DMS53 (cell line): ENCODE data around the gene SDHAF2.
"Not testable (repeated sequence)": the region's sequence is repeated elsewhere in the genome, so short reads cannot be mapped to it uniquely, and the experiment has no call there.

Experiments used
- DNase-seq: peaks from one replicate; lab custom pipeline; 2025; lab: John Stamatoyannopoulos, UW

SDHAF2 gene

GRCh38 chr11:61476371-61476770, 46.4 kb downstream of the SDHAF2 start:
- DNase-seq: no peak

GRCh38 chr11:61477126-61477525, 47.2 kb downstream of the SDHAF2 start:
- DNase-seq: no peak

GRCh38 chr11:61477727-61478148, 47.8 kb downstream of the SDHAF2 start:
- DNase-seq: peak; percentile 61

GRCh38 chr11:61479360-61480058, 49.6 kb downstream of the SDHAF2 start:
- DNase-seq: not testable (repeated sequence)

GRCh38 chr11:61480261-61480993, 50.5 kb downstream of the SDHAF2 start:
- DNase-seq: no peak

- peak; percentile 87 for DNase-seq
Observed at GRCh38 chr11:61480994-61481335, 51.0 kb downstream of the SDHAF2 start.

- DNase-seq: no peak
Observed at GRCh38 chr11:61481806-61482205, 51.9 kb downstream of the SDHAF2 start.

- peak; percentile 55 for DNase-seq
Observed at GRCh38 chr11:61482513-61482912, 52.6 kb downstream of the SDHAF2 start.

- no peak for DNase-seq
Observed at GRCh38 chr11:61484541-61484940, 54.6 kb downstream of the SDHAF2 start.

GRCh38 chr11:61485080-61485479, 55.2 kb downstream of the SDHAF2 start:
- no peak for DNase-seq

GRCh38 chr11:61486011-61486620, 56.2 kb downstream of the SDHAF2 start:
- no peak for DNase-seq

- DNase-seq: peak; percentile 72
Observed at GRCh38 chr11:61486779-61487178, 56.9 kb downstream of the SDHAF2 start.

- DNase-seq: no peak
Observed at GRCh38 chr11:61487342-61488025, 57.6 kb downstream of the SDHAF2 start.

- DNase-seq: peak; percentile 98
Observed at GRCh38 chr11:61488651-61489291, 58.8 kb downstream of the SDHAF2 start.

- peak; percentile 92 for DNase-seq
Observed at GRCh38 chr11:61489833-61490721, 60.2 kb downstream of the SDHAF2 start.

- no peak for DNase-seq
Observed at GRCh38 chr11:61491736-61492395, 61.9 kb downstream of the SDHAF2 start.

GRCh38 chr11:61494381-61494961, 64.5 kb downstream of the SDHAF2 start:
- DNase-seq: peak; percentile 39

GRCh38 chr11:61495801-61496601, 66.1 kb downstream of the SDHAF2 start:
- peak; percentile 99 for DNase-seq
